Body of pancreas (tissue), 4 donors: ENCODE results near the gene ANXA4. TPM values are rescaled to one million over a fixed set of nuclear protein-coding genes. Genes with fewer than 3 reads are reported as not detected.
A peak's percentile ranks its signal among the peaks of the same experiment; 100 is the strongest.
"Not testable (repeated sequence)": the region's sequence is repeated elsewhere in the genome, so short reads cannot be mapped to it uniquely, and the experiment has no call there.

Source experiments
- ATAC-seq: fragments of 150-250 bp; one replicate; pipeline ENCODE4 v1.9.1; 2016
- DNase-seq, 4 donors: peaks; one replicate each; pipeline ENCODE4 v3.0.0-alpha.2; 2019
- H3K27ac ChIP-seq, 4 donors: fragments of 200-600 bp; sonication (generic); 1 replicate in 3 of 4; 2 replicates in 1 of 4; pipeline versions ENCODE4 v1.5.1 to v1.6.1; 2016 to 2019; ENCODE audit warnings: mild to moderate bottlenecking in 1 of 4, mixed read lengths in 1 of 4, moderate library complexity in 1 of 4
- H3K27me3 ChIP-seq, 2 donors: fragments of 200-600 bp; sonication (generic); one replicate each; pipeline ENCODE4 v1.6.0; 2016; ENCODE audit warnings: mild to moderate bottlenecking in 1 of 2
- H3K36me3 ChIP-seq, 2 donors: fragments of 200-600 bp; sonication (generic); replicated peaks in 1 of 2; 2 replicates each; pipeline ENCODE4 v1.5.1; 2016; ENCODE audit warnings: low read depth in 2 of 2; ENCODE audit not compliant: insufficient read depth in 1 of 2
- H3K4me1 ChIP-seq: fragments of 200-600 bp; sonication (generic); one replicate; pipeline ENCODE4 v1.6.0; 2016
- H3K4me3 ChIP-seq, 2 donors: fragments of 200-600 bp; sonication (generic); 1 replicate in 1 of 2; 2 replicates in 1 of 2; pipeline ENCODE4 v1.5.1; 2016 to 2019
- H3K9me3 ChIP-seq, 3 donors: fragments of 200-600 bp; sonication (generic); 1 replicate in 2 of 3; 2 replicates in 1 of 3; pipeline ENCODE4 v1.5.1; 2016
- POLR2A ChIP-seq, 3 donors: fragments of 450-650 bp; IDR thresholded peaks; one replicate each; pipeline ENCODE4 v1.6.1; 2016; ENCODE audit warnings: antibody characterized with exemption in 3 of 3, mild to moderate bottlenecking in 2 of 3
- WGBS, 2 donors: methylation state at CpG; one replicate each; pipeline ENCODE4 v1.1.5; 2017; 5-methylcytosine and 5-hydroxymethylcytosine counted together
- intact Hi-C: fragments of 100-400 bp; cut with DNase I; formaldehyde crosslinking; loops from one replicate; pipeline ENCODE4 v1.15.1; 2023
- total RNA-seq, 2 donors: library from RNA; depleted of rRNA; stranded (reverse); fragments of >200 nt; gene quantifications; one replicate each; pipeline ENCODE4 v1.1.0, GENCODE V29; 2016
- TF ChIP-seq, protein P1 (sequence below), 7 experiments: fragments of 450-650 bp in 4 of 7; fragments of 200-600 bp in 3 of 7; sonication (generic) in 3 of 7; IDR thresholded peaks; one replicate each; pipeline ENCODE4 v1.5.1; 2016 to 2019; ENCODE audit warnings: antibody characterized with exemption in 7 of 7

ANXA4 gene
- total RNA-seq, 2 donors from 2014 or later, result 382 to 399 TPM

DNA sequence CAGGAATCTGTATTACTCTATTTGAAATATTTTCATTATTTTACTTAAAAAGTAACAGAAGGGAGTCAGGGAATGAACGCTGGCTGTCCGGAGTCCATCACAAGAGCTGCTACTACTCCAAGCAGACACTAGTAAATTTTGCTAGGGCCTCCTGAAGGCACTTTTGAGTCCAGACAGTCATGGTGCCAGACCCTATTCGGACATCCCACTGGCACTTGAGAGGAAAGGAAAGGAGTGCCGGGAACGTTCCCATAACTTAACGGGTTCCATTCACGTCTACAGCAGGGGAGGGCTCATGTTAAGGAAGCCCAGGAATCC is 87.0 kb downstream of the ANXA4 start:
- DNase-seq, result no peak
- intact Hi-C loops, result no loop called here
- Histone ChIP-seq H3K27me3 (no peaks in the 10 kb centered on the region), H3K36me3 (no peaks in the 10 kb centered on the region), H3K9me3 (no peaks in the 10 kb centered on the region), H3K4me3 (peak overlapping the region; percentile 15 to 79), H3K27ac (peak overlapping the region; percentile 67 to 91 (median 88)), H3K4me1 (peaks cover 50% of the 10 kb centered on the region)
- TF ChIP-seq POLR2A (IDR thresholded peaks at IDR 0.05), result no peak
- WGBS, 2 donors, result 3 to 15% methylated on average over 3 to 7 of the region's 7 CpGs
- ATAC-seq, result no peak

DNA sequence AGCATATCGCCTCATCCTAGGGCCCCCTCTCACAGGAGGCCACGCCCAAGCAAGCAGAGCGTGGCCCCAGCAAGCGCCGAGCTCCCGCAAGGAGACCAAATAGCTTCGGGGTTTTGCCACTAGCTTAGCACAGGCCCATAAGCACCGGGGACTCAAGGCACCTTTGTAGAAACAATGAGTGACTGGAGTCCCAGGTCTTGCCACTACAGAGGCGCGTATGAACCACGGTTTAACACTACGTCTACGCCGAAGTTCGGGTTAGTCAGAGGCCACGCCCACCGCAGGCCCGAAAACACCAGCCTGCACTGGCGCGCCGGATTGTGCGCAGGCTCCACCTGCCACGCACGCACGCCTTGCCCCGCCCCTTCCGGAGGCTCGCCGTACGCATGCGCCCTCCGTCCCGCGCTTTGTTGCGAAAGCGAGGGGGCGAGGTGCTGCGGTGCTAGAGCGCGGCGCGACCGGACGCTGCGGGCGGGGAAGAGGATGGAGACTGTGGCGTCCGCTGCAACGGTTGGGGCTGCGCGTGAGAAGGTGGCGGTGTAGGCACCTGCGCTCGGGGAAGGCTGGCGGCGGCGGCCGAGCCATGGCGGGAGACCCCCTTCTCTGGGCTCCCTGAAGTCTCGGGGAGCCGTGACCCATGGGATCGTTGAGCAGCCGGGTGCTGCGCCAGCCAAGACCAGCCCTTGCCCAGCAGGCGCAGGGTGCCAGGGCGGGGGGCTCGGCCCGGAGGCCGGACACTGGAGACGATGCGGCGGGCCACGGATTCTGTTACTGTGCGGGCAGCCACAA is 87.5 kb downstream of the ANXA4 start, which contains the start of gene GMCL1:
Gene GMCL1 (plus strand): TSS at position 405 of the 789 bp plus-strand sequence. CDS start 233 bp downstream, at position 638.
- no peaks in the 10 kb centered on the region for H3K27me3 ChIP-seq
- TF ChIP-seq POLR2A (IDR thresholded peaks at IDR 0.05), result peak; percentile 77 to 92 (median 90)
- TF ChIP-seq, protein P1, sequence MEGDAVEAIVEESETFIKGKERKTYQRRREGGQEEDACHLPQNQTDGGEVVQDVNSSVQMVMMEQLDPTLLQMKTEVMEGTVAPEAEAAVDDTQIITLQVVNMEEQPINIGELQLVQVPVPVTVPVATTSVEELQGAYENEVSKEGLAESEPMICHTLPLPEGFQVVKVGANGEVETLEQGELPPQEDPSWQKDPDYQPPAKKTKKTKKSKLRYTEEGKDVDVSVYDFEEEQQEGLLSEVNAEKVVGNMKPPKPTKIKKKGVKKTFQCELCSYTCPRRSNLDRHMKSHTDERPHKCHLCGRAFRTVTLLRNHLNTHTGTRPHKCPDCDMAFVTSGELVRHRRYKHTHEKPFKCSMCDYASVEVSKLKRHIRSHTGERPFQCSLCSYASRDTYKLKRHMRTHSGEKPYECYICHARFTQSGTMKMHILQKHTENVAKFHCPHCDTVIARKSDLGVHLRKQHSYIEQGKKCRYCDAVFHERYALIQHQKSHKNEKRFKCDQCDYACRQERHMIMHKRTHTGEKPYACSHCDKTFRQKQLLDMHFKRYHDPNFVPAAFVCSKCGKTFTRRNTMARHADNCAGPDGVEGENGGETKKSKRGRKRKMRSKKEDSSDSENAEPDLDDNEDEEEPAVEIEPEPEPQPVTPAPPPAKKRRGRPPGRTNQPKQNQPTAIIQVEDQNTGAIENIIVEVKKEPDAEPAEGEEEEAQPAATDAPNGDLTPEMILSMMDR (IDR thresholded peaks at IDR 0.05), result peak in 3 of 7 experiments; percentile 10 to 28 (median 22)
- H3K4me1 ChIP-seq, result peaks cover 50% of the 10 kb centered on the region
- H3K36me3 ChIP-seq, result no peaks in the 10 kb centered on the region
- no peaks in the 10 kb centered on the region for H3K9me3 ChIP-seq
- H3K4me3 ChIP-seq, result peak within 1 kb of the TSS; percentile 53 to 79
- peak; percentile 98 to 99 (median 98) for DNase-seq
- peak within 1 kb of the TSS; percentile 67 to 91 (median 88) for H3K27ac ChIP-seq
- intact Hi-C loops, result no loop called here
- ATAC-seq, result peak; percentile 94
- 0 to 2% methylated on average over 18 to 62 of the region's 74 CpGs for WGBS, 2 donors

DNA sequence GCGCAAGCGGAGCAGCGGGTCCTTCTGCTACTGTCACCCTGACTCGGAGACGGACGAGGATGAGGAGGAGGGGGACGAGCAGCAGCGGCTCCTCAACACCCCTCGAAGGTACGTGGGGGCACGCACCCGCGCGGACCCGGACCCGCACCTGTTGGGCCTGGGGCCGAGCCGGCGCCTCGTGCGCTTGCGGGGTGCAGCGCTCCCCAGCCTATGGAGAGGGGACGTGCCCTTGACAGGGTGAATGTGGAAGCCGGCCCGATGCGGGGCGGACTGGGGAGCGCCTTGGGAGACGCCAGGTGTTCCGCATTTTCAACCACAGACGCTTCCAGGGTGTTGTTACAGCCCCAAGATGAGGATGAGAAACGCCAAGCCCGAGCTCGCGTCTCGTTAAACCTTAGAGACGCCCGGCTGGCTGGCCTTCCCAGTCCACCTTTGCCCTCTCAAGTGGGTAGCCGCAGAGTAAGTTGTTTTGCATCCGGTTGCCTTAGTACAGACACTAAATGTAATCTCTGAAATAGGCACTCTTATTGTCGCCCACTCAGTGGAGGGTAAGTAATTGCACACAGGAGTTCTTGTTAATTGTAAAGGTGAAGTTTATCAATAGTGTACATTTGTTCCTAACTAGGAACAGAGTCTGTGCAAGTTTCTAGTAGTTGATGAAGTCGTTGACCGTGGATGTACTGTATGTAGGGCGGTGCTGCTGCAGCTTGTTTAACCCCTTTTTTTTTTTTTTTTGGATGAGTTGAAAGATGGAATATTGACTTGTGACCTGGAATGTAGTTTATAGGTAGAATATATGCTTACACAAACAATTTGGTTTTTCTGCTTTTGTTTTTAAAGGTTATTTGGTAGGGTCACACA is 88.3 kb downstream of the ANXA4 start:
- no peaks in the 10 kb centered on the region for H3K36me3 ChIP-seq
- H3K27me3 ChIP-seq, result no peaks in the 10 kb centered on the region
- peak overlapping the region; percentile 53 to 79 for H3K4me3 ChIP-seq
- DNase-seq, result peak; percentile 39 to 56 (median 40)
- peak; percentile 5 for ATAC-seq
- TF ChIP-seq, protein P1 (IDR thresholded peaks at IDR 0.05), result no peak
- TF ChIP-seq POLR2A (IDR thresholded peaks at IDR 0.05), result no peak
- H3K27ac ChIP-seq, result peak overlapping the region; percentile 2 to 91 (median 76)
- intact Hi-C loops, result no loop called here
- no peaks in the 10 kb centered on the region for H3K9me3 ChIP-seq
- 1% methylated on average over 6 to 45 of the region's 45 CpGs for WGBS, 2 donors
- peaks cover 50% of the 10 kb centered on the region for H3K4me1 ChIP-seq

DNA sequence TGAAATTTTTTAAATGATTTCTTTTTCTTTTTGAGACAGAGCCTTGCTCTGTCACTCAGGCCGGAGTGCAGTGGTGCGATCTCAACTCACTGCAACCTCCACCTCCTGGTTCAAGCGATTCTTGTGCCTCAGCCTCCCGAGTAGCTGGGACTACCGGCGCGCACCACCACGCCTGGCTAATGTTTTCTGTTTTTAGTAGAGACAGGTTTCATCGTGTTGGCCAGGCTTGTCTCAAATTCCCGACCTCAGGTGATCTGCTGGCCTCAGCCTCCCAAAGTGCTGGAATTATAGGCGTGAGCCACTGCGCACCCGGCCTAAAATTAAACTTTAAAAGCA is 88.9 kb downstream of the ANXA4 start:
- ATAC-seq, H3K27ac ChIP-seq, intact Hi-C loops, DNase-seq, H3K9me3 ChIP-seq, H3K27me3 ChIP-seq, H3K4me3 ChIP-seq, H3K36me3 ChIP-seq: not testable (repeated sequence)
- peaks cover 56% of the 10 kb centered on the region for H3K4me1 ChIP-seq
- 53 to 67% methylated on average over 13 of the region's 13 CpGs for WGBS, 2 donors

DNA sequence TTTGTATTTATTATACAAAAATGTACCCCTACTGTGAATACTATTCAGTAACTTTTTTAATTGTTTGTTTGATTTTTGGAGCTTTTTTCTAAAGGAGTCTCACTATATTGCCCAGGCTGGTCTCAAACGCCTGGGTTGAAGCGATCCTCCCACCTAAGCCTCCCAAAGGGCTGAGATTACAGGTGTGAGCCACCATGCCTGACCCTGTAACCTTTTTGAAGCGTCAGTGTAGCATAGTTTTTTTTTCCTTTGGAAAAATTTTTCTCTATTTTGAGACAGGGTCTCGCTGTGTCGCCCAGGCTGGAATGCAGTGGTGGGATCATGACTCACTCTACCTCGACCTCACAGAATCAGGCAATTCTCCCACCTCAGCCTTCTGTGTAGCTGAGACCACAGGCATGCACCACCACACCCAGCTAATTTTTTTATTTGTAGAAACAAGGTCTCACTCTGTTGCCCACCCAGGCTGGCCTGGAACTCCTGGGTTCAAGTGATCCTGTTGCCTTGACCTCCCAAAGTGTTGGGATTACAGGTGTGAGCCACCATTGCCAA is 89.5 kb downstream of the ANXA4 start:
- 90 to 92% methylated on average over 6 of the region's 6 CpGs for WGBS, 2 donors
- TF ChIP-seq, protein P1 (IDR thresholded peaks at IDR 0.05), result no peak
- no peak for TF ChIP-seq POLR2A (IDR thresholded peaks at IDR 0.05)
- no peak overlapping the region for H3K4me3 ChIP-seq

More for the DNA sequence above, 89.5 kb downstream of the ANXA4 start:
- H3K36me3 ChIP-seq, result no peaks in the 10 kb centered on the region
- ATAC-seq, result no peak
- no peaks in the 10 kb centered on the region for H3K9me3 ChIP-seq
- H3K27ac ChIP-seq, result no peak overlapping the region
- H3K27me3 ChIP-seq, result no peaks in the 10 kb centered on the region
- intact Hi-C loops, result no loop called here
- peaks cover 61% of the 10 kb centered on the region for H3K4me1 ChIP-seq
- no peak for DNase-seq
